ENCODE results near the gene CHST8.

CHST8 gene

DNA sequence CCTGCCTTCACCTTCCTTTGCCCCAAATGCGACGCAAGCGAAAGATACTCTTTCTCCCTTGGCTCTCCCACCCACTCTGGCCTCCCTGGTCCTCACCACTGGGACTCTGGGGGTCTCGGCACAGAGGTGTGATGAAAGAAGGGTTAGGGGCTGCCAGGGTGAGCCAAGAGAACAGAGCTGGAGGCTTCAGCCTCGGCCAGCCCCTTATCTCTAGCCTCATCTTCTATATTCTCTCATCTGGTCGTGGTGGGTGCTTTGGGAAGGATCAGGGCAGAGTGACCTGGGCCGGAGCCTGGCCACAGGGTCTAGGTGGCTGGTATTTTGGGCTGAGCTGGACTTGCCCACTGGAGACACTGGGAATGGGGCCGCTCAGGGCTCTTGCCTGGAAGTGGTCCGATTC, 103.8 kb downstream of the CHST8 start:
- no peak overlapping the region for H3K27ac ChIP-seq (ENCODE audit: low read depth, low read length)
- H3K27me3 ChIP-seq (ENCODE audit: low read length), result no peaks in the 10 kb centered on the region
- no peak overlapping the region for H3K4me3 ChIP-seq (ENCODE audit: insufficient read depth, low read length, poor library complexity, severe bottlenecking)
- H3K79me2 ChIP-seq (ENCODE audit: insufficient read depth, low read length), result no peaks in the 10 kb centered on the region
- TF ChIP-seq, protein P1, sequence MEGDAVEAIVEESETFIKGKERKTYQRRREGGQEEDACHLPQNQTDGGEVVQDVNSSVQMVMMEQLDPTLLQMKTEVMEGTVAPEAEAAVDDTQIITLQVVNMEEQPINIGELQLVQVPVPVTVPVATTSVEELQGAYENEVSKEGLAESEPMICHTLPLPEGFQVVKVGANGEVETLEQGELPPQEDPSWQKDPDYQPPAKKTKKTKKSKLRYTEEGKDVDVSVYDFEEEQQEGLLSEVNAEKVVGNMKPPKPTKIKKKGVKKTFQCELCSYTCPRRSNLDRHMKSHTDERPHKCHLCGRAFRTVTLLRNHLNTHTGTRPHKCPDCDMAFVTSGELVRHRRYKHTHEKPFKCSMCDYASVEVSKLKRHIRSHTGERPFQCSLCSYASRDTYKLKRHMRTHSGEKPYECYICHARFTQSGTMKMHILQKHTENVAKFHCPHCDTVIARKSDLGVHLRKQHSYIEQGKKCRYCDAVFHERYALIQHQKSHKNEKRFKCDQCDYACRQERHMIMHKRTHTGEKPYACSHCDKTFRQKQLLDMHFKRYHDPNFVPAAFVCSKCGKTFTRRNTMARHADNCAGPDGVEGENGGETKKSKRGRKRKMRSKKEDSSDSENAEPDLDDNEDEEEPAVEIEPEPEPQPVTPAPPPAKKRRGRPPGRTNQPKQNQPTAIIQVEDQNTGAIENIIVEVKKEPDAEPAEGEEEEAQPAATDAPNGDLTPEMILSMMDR (IDR thresholded peaks at IDR 0.05; ENCODE audit: insufficient read depth, low read length, poor library complexity, severe bottlenecking), result no peak
- no peaks in the 10 kb centered on the region for H4K20me1 ChIP-seq (ENCODE audit: low read depth, low read length)
- H3K9me2 ChIP-seq (replicated peaks; ENCODE audit: insufficient read depth, low read length), result no peaks in the 10 kb centered on the region
- H2AFZ ChIP-seq (ENCODE audit: low read depth, low read length, severe bottlenecking), result no peak overlapping the region
- H3K4me2 ChIP-seq (ENCODE audit: low read depth, low read length, poor library complexity, severe bottlenecking), result no peak overlapping the region
- no peaks in the 10 kb centered on the region for H3K9me3 ChIP-seq (ENCODE audit: insufficient read depth, low read length)
- no peaks in the 10 kb centered on the region for H3K36me3 ChIP-seq (ENCODE audit: low read length)
- no peak overlapping the region for H3K9ac ChIP-seq (ENCODE audit: low read length)
- H3F3A ChIP-seq (ENCODE audit: insufficient read depth), result no peaks in the 10 kb centered on the region

DNA sequence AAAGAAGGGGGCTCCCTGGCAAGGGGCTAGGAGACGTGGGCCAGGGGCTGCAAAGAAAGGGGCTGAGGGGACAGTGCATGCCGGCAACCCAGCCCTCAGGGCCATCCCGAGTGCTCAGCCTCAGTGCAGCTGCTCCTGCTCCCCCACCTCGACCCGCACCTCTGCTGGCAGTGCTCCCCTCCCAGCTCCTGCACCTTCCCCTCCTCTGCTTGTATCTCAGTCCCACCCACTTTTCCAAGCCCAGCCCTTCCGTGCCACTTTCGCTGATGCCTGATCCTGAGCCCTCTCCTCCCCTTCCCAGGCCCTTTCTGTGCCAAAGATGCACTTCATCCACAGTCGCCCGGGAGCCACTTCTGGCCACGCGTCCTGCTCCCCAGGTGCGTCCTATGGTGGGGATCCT, 105.0 kb downstream of the CHST8 start:
- no peaks in the 10 kb centered on the region for H4K20me1 ChIP-seq (ENCODE audit: low read depth, low read length)

DNA sequence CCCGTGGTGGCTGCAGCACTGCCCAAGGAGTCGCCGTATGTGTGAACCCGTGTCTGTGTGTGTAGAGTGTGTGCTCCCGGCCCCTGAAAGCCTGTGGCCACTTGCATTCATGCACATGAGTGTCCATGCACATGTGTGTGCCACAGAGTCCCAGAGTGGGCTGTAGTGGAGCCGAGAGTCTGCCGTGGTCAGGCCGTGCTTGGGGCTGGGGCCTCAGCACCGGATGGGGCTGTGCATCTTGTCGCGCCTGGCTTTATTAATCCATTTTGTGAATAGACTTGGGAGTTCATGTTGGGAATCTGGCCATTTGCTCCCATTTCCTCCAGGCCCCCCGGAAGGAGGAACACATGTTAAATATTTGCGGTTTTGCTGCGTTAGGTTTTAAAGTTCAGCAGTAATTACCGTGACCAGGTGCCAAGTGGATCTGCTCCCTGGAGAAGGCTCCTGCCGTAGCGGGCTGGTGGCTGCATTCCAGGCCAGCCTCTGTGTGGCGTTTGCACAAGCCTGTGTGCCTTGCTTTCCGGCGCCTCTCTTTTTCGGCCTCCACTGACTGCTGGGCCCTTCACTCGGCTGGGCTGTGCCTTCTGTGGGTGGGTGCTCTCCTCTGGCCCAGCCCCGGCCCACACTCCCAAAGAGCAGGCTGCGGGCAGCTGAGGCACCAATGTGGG, 105.7 kb downstream of the CHST8 start:
- no peak overlapping the region for H3K27ac ChIP-seq (ENCODE audit: low read depth, low read length)
- H3K27me3 ChIP-seq (ENCODE audit: low read length), result no peaks in the 10 kb centered on the region
- no peak for TF ChIP-seq EZH2phosphoT487 (conservative IDR thresholded peaks at IDR 0.05; ENCODE audit: low read length)
- TF ChIP-seq, protein P1 (IDR thresholded peaks at IDR 0.05; ENCODE audit: insufficient read depth, low read length, poor library complexity, severe bottlenecking), result no peak
- no peak overlapping the region for H3K9ac ChIP-seq (ENCODE audit: low read length)
- no peak overlapping the region for H3K4me3 ChIP-seq (ENCODE audit: insufficient read depth, low read length, poor library complexity, severe bottlenecking)
- no peaks in the 10 kb centered on the region for H3K79me2 ChIP-seq (ENCODE audit: insufficient read depth, low read length)
- no peaks in the 10 kb centered on the region for H3K9me3 ChIP-seq (ENCODE audit: insufficient read depth, low read length)
- H2AFZ ChIP-seq (ENCODE audit: low read depth, low read length, severe bottlenecking), result no peak overlapping the region
- H3K36me3 ChIP-seq (ENCODE audit: low read length), result no peaks in the 10 kb centered on the region
- no peaks in the 10 kb centered on the region for H3K9me2 ChIP-seq (replicated peaks; ENCODE audit: insufficient read depth, low read length)
- H4K20me1 ChIP-seq (ENCODE audit: low read depth, low read length), result no peaks in the 10 kb centered on the region
- H3K4me2 ChIP-seq (ENCODE audit: low read depth, low read length, poor library complexity, severe bottlenecking), result no peak overlapping the region
- H3F3A ChIP-seq (ENCODE audit: insufficient read depth), result no peaks in the 10 kb centered on the region

More for the DNA sequence above, 105.0 kb downstream of the CHST8 start:
- Histone ChIP-seq H3K79me2 (ENCODE audit: insufficient read depth, low read length) (no peaks in the 10 kb centered on the region), H3K4me3 (ENCODE audit: insufficient read depth, low read length, poor library complexity, severe bottlenecking) (no peak overlapping the region), H3K27me3 (ENCODE audit: low read length) (no peaks in the 10 kb centered on the region), H3K36me3 (ENCODE audit: low read length) (no peaks in the 10 kb centered on the region), H3K27ac (ENCODE audit: low read depth, low read length) (no peak overlapping the region), H3K9me3 (ENCODE audit: insufficient read depth, low read length) (no peaks in the 10 kb centered on the region), H3K4me2 (ENCODE audit: low read depth, low read length, poor library complexity, severe bottlenecking) (no peak overlapping the region), H3K9me2 (replicated peaks; ENCODE audit: insufficient read depth, low read length) (no peaks in the 10 kb centered on the region), H3K9ac (ENCODE audit: low read length) (no peak overlapping the region), H3F3A (ENCODE audit: insufficient read depth) (no peaks in the 10 kb centered on the region), H2AFZ (ENCODE audit: low read depth, low read length, severe bottlenecking) (no peak overlapping the region)
- no peak for TF ChIP-seq EZH2phosphoT487 (conservative IDR thresholded peaks at IDR 0.05; ENCODE audit: low read length)
- TF ChIP-seq, protein P1 (IDR thresholded peaks at IDR 0.05; ENCODE audit: insufficient read depth, low read length, poor library complexity, severe bottlenecking), result no peak
